ENCODE data around the gene MTA1. TPM values are rescaled to one million over a fixed set of nuclear protein-coding genes. Genes with fewer than 3 reads are reported as not detected.

The MTA1 gene
- total RNA-seq, 2 experiments from 2014 or later: 107 to 113 TPM

- Mint-ChIP-seq H3K4me3 (peak overlapping the region; percentile 90), H3K27ac (peak overlapping the region; percentile 97), H3K27me3 (no peaks in the 10 kb centered on the region), H3K9me3 (no peaks in the 10 kb centered on the region), H3K4me1 (ENCODE audit: low read depth) (peaks cover 65% of the 10 kb centered on the region), H3K36me3 (ENCODE audit: low read depth) (peaks cover 10% of the 10 kb centered on the region)
- ATAC-seq (ENCODE audit: poor library complexity): peak; percentile 42
- DNase-seq: peak; percentile 84 to 96 (median 91)
- Histone ChIP-seq H3K27ac (ENCODE audit: low read depth in 1 of 2, low read length in 2 of 2) (peak overlapping the region; percentile 100), H3K4me1 (ENCODE audit: insufficient read depth, low read length) (peaks cover 95% of the 10 kb centered on the region), H3K4me3 (ENCODE audit: low read length) (peak overlapping the region; percentile 61), H3K36me3 (ENCODE audit: insufficient read depth, low read length) (no peaks in the 10 kb centered on the region), H3K27me3 (ENCODE audit: control insufficient read depth in 1 of 2, insufficient read depth in 2 of 2, low read length in 2 of 2) (peaks cover 0 to 2% of the 10 kb centered on the region in 2 experiments), H3K9me3 (ENCODE audit: control insufficient read depth in 1 of 2, insufficient read depth in 1 of 2, low read length in 2 of 2) (peaks cover 0 to 22% of the 10 kb centered on the region in 2 experiments)
- POLR2A ChIA-PET: interaction anchor here (0.7 to 7.7 kb wide), 12 partner anchors 7 to 460 kb away, joined by 3 to 154 read pairs (median 3); partner anchors contain the start of genes BRF1, CDCA4, GPR132 and PACS2
- CTCF ChIA-PET: interaction anchor here (0.7 to 3.1 kb wide), 11 partner anchors 9 to 180 kb away, joined by 3 to 155 read pairs (median 5); partner anchors contain the start of genes BRF1 and TEDC1
- TF ChIP-seq CTCF (IDR thresholded peaks at IDR 0.05): peak; percentile 98
- intact Hi-C loops (cut with DNase I, micrococcal nuclease): loop anchor here in 1 of 2 experiments (1.0 to 2.0 kb wide), 2 partner anchors 9 to 82 kb away; partner anchors contain the start of gene TEX22
Observed at GRCh38 chr14:105480807-105481801, 61.5 kb downstream of the MTA1 start.

- H3K27me3 ChIP-seq (ENCODE audit: control insufficient read depth in 1 of 2, insufficient read depth in 2 of 2, low read length in 2 of 2): no peaks in the 10 kb centered on the region
- ChIA-PET POLR2A (interaction anchor here (1.0 to 7.7 kb wide), 7 partner anchors 8 to 461 kb away, joined by 3 to 154 read pairs (median 3); partner anchors contain the start of genes CDCA4 and TEDC1), CTCF (interaction anchor here (1.1 to 3.1 kb wide), 4 partner anchors 10 to 67 kb away, joined by 4 to 155 read pairs (median 11); partner anchors contain the start of gene TEDC1)
- peak overlapping the region; percentile 97 for H3K27ac Mint-ChIP-seq
- peak overlapping the region; percentile 61 for H3K4me3 ChIP-seq (ENCODE audit: low read length)
- peak overlapping the region; percentile 100 for H3K27ac ChIP-seq (ENCODE audit: low read depth in 1 of 2, low read length in 2 of 2)
- peaks cover 0 to 17% of the 10 kb centered on the region in 2 experiments for H3K9me3 ChIP-seq (ENCODE audit: control insufficient read depth in 1 of 2, insufficient read depth in 1 of 2, low read length in 2 of 2)
- no peak for TF ChIP-seq CTCF (IDR thresholded peaks at IDR 0.05)
- intact Hi-C loops (cut with DNase I, micrococcal nuclease): loop anchor here (1.0 to 2.0 kb wide), 2 partner anchors 8 to 83 kb away; partner anchors contain the start of gene TEX22 (in 1 of the 2)
- peaks cover 95% of the 10 kb centered on the region for H3K4me1 ChIP-seq (ENCODE audit: insufficient read depth, low read length)
- H3K9me3 Mint-ChIP-seq: no peaks in the 10 kb centered on the region
- ATAC-seq (ENCODE audit: poor library complexity) (peak; percentile 47), DNase-seq (peak; percentile 91 to 100 (median 96))
- H3K27me3 Mint-ChIP-seq: no peaks in the 10 kb centered on the region
- H3K4me1 Mint-ChIP-seq (ENCODE audit: low read depth): peaks cover 60% of the 10 kb centered on the region
- no peaks in the 10 kb centered on the region for H3K36me3 ChIP-seq (ENCODE audit: insufficient read depth, low read length)
- peak overlapping the region; percentile 89 for H3K4me3 Mint-ChIP-seq
- peaks cover 10% of the 10 kb centered on the region for H3K36me3 Mint-ChIP-seq (ENCODE audit: low read depth)
Observed at GRCh38 chr14:105481886-105482457, 62.3 kb downstream of the MTA1 start.
